ENCODE results near the gene CCM2L.

- TF ChIP-seq SUPT20H (IDR thresholded peaks at IDR 0.05; ENCODE audit: borderline replicate concordance, control insufficient read depth, low read depth, low read length) = no peak
- no peak for TF ChIP-seq MYC (IDR thresholded peaks at IDR 0.05; ENCODE audit: insufficient read depth, insufficient read length, insufficient replicate concordance, low read length, severe bottlenecking)
- TF ChIP-seq, protein P1, sequence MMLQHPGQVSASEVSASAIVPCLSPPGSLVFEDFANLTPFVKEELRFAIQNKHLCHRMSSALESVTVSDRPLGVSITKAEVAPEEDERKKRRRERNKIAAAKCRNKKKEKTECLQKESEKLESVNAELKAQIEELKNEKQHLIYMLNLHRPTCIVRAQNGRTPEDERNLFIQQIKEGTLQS (IDR thresholded peaks at IDR 0.05; ENCODE audit: borderline replicate concordance, extremely low read depth, low read depth, low read length) = no peak
- TF ChIP-seq, protein P2, sequence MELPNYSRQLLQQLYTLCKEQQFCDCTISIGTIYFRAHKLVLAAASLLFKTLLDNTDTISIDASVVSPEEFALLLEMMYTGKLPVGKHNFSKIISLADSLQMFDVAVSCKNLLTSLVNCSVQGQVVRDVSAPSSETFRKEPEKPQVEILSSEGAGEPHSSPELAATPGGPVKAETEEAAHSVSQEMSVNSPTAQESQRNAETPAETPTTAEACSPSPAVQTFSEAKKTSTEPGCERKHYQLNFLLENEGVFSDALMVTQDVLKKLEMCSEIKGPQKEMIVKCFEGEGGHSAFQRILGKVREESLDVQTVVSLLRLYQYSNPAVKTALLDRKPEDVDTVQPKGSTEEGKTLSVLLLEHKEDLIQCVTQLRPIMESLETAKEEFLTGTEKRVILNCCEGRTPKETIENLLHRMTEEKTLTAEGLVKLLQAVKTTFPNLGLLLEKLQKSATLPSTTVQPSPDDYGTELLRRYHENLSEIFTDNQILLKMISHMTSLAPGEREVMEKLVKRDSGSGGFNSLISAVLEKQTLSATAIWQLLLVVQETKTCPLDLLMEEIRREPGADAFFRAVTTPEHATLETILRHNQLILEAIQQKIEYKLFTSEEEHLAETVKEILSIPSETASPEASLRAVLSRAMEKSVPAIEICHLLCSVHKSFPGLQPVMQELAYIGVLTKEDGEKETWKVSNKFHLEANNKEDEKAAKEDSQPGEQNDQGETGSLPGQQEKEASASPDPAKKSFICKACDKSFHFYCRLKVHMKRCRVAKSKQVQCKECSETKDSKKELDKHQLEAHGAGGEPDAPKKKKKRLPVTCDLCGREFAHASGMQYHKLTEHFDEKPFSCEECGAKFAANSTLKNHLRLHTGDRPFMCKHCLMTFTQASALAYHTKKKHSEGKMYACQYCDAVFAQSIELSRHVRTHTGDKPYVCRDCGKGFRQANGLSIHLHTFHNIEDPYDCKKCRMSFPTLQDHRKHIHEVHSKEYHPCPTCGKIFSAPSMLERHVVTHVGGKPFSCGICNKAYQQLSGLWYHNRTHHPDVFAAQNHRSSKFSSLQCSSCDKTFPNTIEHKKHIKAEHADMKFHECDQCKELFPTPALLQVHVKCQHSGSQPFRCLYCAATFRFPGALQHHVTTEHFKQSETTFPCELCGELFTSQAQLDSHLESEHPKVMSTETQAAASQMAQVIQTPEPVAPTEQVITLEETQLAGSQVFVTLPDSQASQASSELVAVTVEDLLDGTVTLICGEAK (IDR thresholded peaks at IDR 0.05; ENCODE audit: borderline replicate concordance) = no peak
- no peak for TF ChIP-seq YY1 (IDR thresholded peaks at IDR 0.05; ENCODE audit: low read depth, low read length)
- no peak for TF ChIP-seq ZBTB33 (IDR thresholded peaks at IDR 0.05)
- TF ChIP-seq KAT2A (conservative IDR thresholded peaks at IDR 0.05; ENCODE audit: control insufficient read depth, low read depth, low read length) = no peak
- TF ChIP-seq SMC3 (IDR thresholded peaks at IDR 0.05; ENCODE audit: borderline replicate concordance, low read length) = no peak
- no peak for TF ChIP-seq CTCF (IDR thresholded peaks at IDR 0.05 in 2 of 3, conservative IDR thresholded peaks at IDR 0.05 in 1 of 3; ENCODE audit: control insufficient read depth in 2 of 3, extremely low read depth in 1 of 3, insufficient read depth in 1 of 3, low read depth in 3 of 3, low read length in 3 of 3)
- no peak for TF ChIP-seq POLR2A (IDR thresholded peaks at IDR 0.05; ENCODE audit: low read depth, low read length)
- TF ChIP-seq EZH2 (IDR thresholded peaks at IDR 0.05; ENCODE audit: borderline replicate concordance, control insufficient read depth, low read depth, low read length) = no peak
Observed at GRCh38 chr20:32053648-32054047, 43.4 kb downstream of the CCM2L start.
